Progenitor cell of endocrine pancreas (in vitro differentiated cells): ENCODE measurements around the gene ARID1B. TPM values are rescaled to one million over a fixed set of nuclear protein-coding genes. Genes with fewer than 3 reads are reported as not detected.
A peak's percentile ranks its signal among the peaks of the same experiment; 100 is the strongest.

Experiments used
- DNase-seq: peaks from one replicate; pipeline ENCODE4 v3.0.0; 2021; ENCODE audit warnings: low spot score; ENCODE audit not compliant: unreplicated experiment
- H3K27ac Mint-ChIP-seq: 2 replicates; pipeline ENCODE4 v1.8.0; 2021; ENCODE audit warnings: mild to moderate bottlenecking, moderate library complexity, mixed read lengths
- H3K27me3 Mint-ChIP-seq: 2 replicates; pipeline ENCODE4 v1.8.0; 2021; ENCODE audit warnings: mixed read lengths
- H3K36me3 Mint-ChIP-seq: 2 replicates; pipeline ENCODE4 v1.8.0; 2022; ENCODE audit warnings: mixed read lengths; ENCODE audit not compliant: insufficient read depth
- H3K4me1 Mint-ChIP-seq: 2 replicates; pipeline ENCODE4 v1.8.0; 2021; ENCODE audit warnings: low read depth, mixed read lengths
- H3K4me3 Mint-ChIP-seq: 2 replicates; pipeline ENCODE4 v1.8.0; 2021; ENCODE audit warnings: low read depth, mild to moderate bottlenecking, moderate library complexity, mixed read lengths
- H3K9me3 Mint-ChIP-seq: 2 replicates; pipeline ENCODE4 v1.8.0; 2021; ENCODE audit warnings: low read depth, mixed read lengths
- CTCF ChIP-seq: fragments of 200-600 bp; sonication (generic); IDR thresholded peaks from one replicate; pipeline ENCODE4 v1.5.0; 2021; ENCODE audit warnings: antibody characterized with exemption, mild to moderate bottlenecking; ENCODE audit not compliant: unreplicated experiment
- total RNA-seq: library from RNA; stranded (reverse); gene quantifications from 2 replicates; pipeline ENCODE4 v1.2.1, GENCODE V29; 2021

Gene ARID1B
- total RNA-seq, 1 donor from 2014 or later: 152 TPM

DNA sequence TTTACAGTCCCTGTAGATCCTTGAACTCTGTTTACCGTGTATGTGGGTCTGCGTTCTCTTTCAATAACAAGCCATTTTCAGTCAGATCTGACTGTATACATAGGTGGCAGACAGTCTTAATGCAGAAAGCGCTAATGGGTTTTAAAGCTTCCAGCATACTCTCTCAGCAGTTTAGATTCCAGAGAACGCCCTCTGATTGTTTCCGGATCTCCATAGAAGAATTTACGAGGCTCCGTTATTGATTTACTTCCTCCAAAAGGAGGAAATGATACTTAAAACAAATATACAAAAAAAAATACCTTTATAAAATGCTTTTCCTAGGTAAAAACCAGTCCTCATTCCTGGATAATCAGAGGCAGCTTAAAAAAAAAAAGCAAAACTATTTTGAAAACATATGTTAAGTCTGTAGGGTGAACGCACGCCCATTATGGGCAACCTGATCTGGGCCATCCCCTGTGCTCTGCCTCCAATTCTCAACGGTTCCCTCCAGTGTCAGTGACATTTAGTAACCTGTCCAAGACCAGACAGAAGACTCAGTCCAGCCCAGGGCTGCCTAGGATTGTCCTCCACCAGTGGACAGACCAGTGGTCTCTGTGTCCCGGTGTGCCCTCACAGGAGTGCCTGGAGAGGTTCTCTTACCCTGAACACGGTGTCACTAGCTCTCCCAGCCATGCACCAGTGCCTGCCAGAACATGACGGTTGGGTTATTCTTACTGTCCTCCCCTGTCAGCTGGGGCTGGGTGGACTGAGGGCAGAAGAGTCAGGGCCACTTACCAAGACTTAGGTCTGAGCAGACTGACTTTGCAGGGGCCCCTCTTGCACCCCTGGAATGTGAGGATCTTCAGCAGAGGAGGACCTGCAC, 217.3 kb downstream of the ARID1B start:
- H3K9me3 Mint-ChIP-seq: no peaks in the 10 kb centered on the region
- H3K36me3 Mint-ChIP-seq: peaks cover 1% of the 10 kb centered on the region
- H3K27ac Mint-ChIP-seq: peak overlapping the region; percentile 37
- H3K4me1 Mint-ChIP-seq: peaks cover 19% of the 10 kb centered on the region
- no peak overlapping the region for H3K4me3 Mint-ChIP-seq
- H3K27me3 Mint-ChIP-seq: no peaks in the 10 kb centered on the region
- DNase-seq: no peak
- no peak for TF ChIP-seq CTCF

GRCh38 chr6:156995502-156995901, 218.3 kb downstream of the ARID1B start:
- peaks cover 19% of the 10 kb centered on the region for H3K4me1 Mint-ChIP-seq
- no peak overlapping the region for H3K27ac Mint-ChIP-seq
- peaks cover 1% of the 10 kb centered on the region for H3K36me3 Mint-ChIP-seq

DNA sequence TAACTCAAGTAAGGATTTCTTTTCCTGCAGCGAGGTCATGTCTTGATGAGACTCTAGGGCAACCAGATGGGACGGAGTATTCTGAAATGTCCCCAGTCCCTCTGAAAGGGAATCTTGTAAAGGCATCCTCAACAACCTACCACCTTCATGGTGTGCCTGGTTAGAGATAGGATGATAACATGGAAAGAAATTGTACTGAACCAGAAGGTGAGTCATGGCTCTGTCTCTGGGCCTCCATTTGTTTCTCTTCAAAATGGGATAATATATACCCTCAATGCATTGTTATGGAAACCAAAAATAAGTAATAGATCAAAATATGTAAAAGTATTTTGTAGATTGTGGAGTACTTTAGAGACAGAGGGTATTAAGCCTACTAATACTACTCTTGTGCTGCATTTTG, 219.1 kb downstream of the ARID1B start:
- DNase-seq: no peak
- no peaks in the 10 kb centered on the region for H3K9me3 Mint-ChIP-seq
- TF ChIP-seq CTCF: no peak
- H3K36me3 Mint-ChIP-seq: peaks cover 1% of the 10 kb centered on the region
- H3K4me3 Mint-ChIP-seq: no peak overlapping the region
- peaks cover 19% of the 10 kb centered on the region for H3K4me1 Mint-ChIP-seq
- H3K27ac Mint-ChIP-seq: no peak overlapping the region
- H3K27me3 Mint-ChIP-seq: no peaks in the 10 kb centered on the region

More at GRCh38 chr6:156995502-156995901, 218.3 kb downstream of the ARID1B start:
- DNase-seq: no peak
- TF ChIP-seq CTCF: no peak
- H3K4me3 Mint-ChIP-seq: no peak overlapping the region
- H3K27me3 Mint-ChIP-seq: no peaks in the 10 kb centered on the region
- H3K9me3 Mint-ChIP-seq: no peaks in the 10 kb centered on the region

DNA sequence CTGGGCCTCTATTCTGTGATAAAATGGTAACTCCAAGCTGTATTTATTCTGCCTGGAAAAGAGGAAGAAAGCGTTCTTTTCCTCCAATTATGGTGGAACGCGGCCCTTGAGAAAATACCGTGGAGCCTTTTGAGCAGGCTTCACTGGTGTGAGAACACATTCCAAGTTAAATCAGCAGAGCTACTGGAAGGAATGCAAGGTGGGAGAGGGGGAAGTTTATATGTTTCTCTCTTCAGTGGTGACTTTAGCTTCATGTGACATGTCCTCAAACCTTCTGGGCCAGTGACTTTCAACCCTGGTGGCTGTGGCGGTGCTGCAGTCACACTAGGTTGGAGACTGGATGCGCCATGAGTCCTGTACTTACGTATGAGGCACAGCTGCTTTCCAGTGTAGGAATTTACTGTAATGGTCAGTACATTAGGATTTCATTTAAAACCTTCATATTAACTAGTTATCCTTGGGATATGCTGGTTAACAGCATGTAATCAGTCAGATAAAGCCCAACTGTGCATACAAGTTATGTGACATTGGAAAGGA, 221.7 kb downstream of the ARID1B start:
- Mint-ChIP-seq H3K36me3 (peaks cover 3% of the 10 kb centered on the region), H3K4me1 (peaks cover 9% of the 10 kb centered on the region), H3K27me3 (no peaks in the 10 kb centered on the region), H3K9me3 (no peaks in the 10 kb centered on the region), H3K27ac (peak overlapping the region; percentile 62), H3K4me3 (no peak overlapping the region)
- DNase-seq: no peak
- no peak for TF ChIP-seq CTCF

DNA sequence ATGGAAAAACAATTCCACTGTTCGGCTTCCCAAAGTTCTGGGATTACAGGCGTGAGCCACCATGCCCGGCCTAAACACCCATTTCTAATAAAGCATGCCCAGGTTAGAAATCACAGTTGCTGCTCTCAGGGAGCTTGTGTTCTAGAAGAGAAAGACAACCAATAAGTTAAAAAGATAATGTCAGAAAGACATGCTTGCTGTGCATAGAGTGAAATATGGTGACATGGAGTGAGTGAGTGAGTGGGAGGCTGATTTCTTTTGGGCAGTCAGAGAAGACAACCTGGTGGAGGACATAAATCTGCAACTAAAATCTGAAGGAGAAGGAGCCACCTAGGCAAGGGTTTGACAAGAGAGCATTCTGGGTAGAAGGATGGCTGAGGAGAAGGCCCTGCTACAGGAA, 222.6 kb downstream of the ARID1B start:
- no peak for DNase-seq
- peaks cover under 1% of the 10 kb centered on the region for H3K4me1 Mint-ChIP-seq
- H3K4me3 Mint-ChIP-seq: no peak overlapping the region
- peak overlapping the region; percentile 35 for H3K27ac Mint-ChIP-seq
- no peak for TF ChIP-seq CTCF
- H3K36me3 Mint-ChIP-seq: peaks cover 3% of the 10 kb centered on the region
- H3K9me3 Mint-ChIP-seq: no peaks in the 10 kb centered on the region
- no peaks in the 10 kb centered on the region for H3K27me3 Mint-ChIP-seq
